Adipocyte (in vitro differentiated cells): ENCODE data around the gene FAM200A.
"Not testable (repeated sequence)": the region's sequence is repeated elsewhere in the genome, so short reads cannot be mapped to it uniquely, and the experiment has no call there.

ENCODE experiments used
- DNase-seq: peaks from one replicate; pipeline ENCODE4 v3.0.0-alpha.2; 2015; ENCODE audit warnings: low read depth
- H3K27me3 ChIP-seq: replicated peaks from 2 replicates; pipeline ENCODE4 v1.7.0; 2013; ENCODE audit warnings: mild to moderate bottlenecking, low read length, moderate library complexity; ENCODE audit not compliant: control insufficient read depth, insufficient read depth
- H3K36me3 ChIP-seq: 2 replicates; pipeline ENCODE4 v1.7.0; 2013; ENCODE audit warnings: low read length, mild to moderate bottlenecking, moderate library complexity; ENCODE audit not compliant: control insufficient read depth, insufficient read depth, severe bottlenecking
- H3K4me1 ChIP-seq: 2 replicates; pipeline ENCODE4 v1.7.0; 2013; ENCODE audit warnings: mild to moderate bottlenecking, low read length, moderate library complexity; ENCODE audit not compliant: control insufficient read depth, insufficient read depth
- H3K4me3 ChIP-seq: 2 replicates; pipeline ENCODE4 v1.7.0; 2013; ENCODE audit warnings: mild to moderate bottlenecking, low read length, moderate library complexity
- H3K9ac ChIP-seq: 2 replicates; pipeline ENCODE4 v1.7.0; 2013; ENCODE audit warnings: mild to moderate bottlenecking, low read length, moderate library complexity
- H3K9me3 ChIP-seq: 2 replicates; pipeline ENCODE4 v1.7.0; 2013; ENCODE audit warnings: mild to moderate bottlenecking, low read length, moderate library complexity; ENCODE audit not compliant: control insufficient read depth

Gene FAM200A

GRCh38 chr7:99551767-99552463 lies at the start of gene FAM200A:
TSS of gene FAM200A (minus strand) at chr7:99552114. CDS start at chr7:99548407, 3,707 bp downstream.
- Histone ChIP-seq H3K4me1 (peaks cover 10% of the 10 kb centered on the region), H3K9ac (peak within 1 kb of the TSS; percentile 99), H3K4me3 (peak within 1 kb of the TSS; percentile 99), H3K9me3 (peaks cover 9% of the 10 kb centered on the region), H3K27me3 (no peaks in the 10 kb centered on the region), H3K36me3 (peaks cover 22% of the 10 kb centered on the region)
- DNase-seq, result peak; percentile 96

DNA sequence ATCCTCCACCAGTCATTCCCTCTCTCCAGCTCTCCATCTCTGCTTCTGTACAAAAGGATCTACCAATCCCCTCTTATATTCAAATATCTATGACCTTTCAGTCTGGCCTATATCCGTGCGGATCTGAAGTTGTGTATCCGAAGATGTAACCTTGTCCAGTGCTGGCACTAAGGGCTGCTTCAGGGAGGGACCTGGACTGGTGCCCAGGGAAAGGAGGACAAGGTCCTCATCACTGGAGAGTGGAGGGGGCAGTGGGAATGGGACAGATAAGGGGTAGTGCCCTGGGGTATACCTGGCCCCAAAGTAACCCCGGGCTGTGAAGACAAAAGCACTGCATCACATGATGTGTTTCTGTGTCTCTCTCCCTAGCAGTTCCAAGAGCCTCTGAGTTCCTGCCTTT lies 47.9 kb upstream of the FAM200A start:
- no peaks in the 10 kb centered on the region for H3K9me3 ChIP-seq
- DNase-seq, result no peak
- H3K36me3 ChIP-seq, result no peaks in the 10 kb centered on the region
- H3K9ac ChIP-seq, result no peak overlapping the region
- H3K27me3 ChIP-seq, result no peaks in the 10 kb centered on the region
- H3K4me3 ChIP-seq, result no peak overlapping the region
- no peaks in the 10 kb centered on the region for H3K4me1 ChIP-seq

DNA sequence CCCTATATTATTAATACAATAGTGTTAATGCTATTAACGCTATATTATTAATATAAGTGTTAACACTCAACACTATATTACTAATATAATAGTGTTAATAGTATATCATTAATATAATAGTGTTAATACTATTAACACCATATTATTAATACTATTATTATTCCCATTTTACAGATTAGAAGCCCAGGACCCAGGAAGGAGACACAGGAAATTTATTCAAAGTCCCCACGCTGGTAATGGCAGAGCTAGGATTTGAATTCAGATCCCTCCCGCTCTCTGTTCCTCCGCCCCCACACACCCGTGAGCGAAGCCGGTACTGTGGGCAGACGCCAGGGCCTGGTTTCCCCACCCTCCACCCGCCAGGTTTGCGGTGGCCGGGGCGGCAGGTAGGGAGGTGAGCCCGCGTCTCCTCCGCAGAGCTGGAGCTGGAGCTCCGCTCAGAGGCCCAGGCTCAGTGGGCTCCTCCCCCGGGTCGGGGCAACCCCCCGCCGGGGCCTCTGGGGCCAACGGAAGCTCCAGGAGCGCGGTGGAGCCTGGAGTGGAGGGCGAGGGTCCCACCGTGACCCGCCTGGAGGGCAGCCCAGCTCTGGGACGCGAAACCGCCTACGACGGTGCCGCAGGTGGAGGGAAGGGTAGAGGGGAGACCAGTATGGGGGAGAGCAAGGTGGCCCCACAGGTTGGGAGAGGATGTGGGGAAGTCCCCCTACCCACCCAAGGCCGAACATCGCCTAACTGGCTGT lies 46.0 kb upstream of the FAM200A start, which contains the start of gene TMEM225B:
Gene TMEM225B, plus strand, starts transcription at position 506 of the 740 bp plus-strand sequence. CDS start 6,122 bp downstream, outside the sequence.
- no peaks in the 10 kb centered on the region for H3K27me3 ChIP-seq
- no peak for DNase-seq

GRCh38 chr7:99596408-99596955 lies 44.6 kb upstream of the FAM200A start:
- Histone ChIP-seq H3K4me1 (no peaks in the 10 kb centered on the region), H3K27me3 (no peaks in the 10 kb centered on the region), H3K4me3 (no peak overlapping the region), H3K9me3 (no peaks in the 10 kb centered on the region), H3K9ac (no peak overlapping the region), H3K36me3 (no peaks in the 10 kb centered on the region)
- no peak for DNase-seq

More for the DNA sequence above, 46.0 kb upstream of the FAM200A start, which contains the start of gene TMEM225B:
- Histone ChIP-seq H3K4me1 (no peaks in the 10 kb centered on the region), H3K9me3 (no peaks in the 10 kb centered on the region), H3K36me3 (no peaks in the 10 kb centered on the region), H3K9ac (no peak within 1 kb of the TSS), H3K4me3 (no peak within 1 kb of the TSS)

DNA sequence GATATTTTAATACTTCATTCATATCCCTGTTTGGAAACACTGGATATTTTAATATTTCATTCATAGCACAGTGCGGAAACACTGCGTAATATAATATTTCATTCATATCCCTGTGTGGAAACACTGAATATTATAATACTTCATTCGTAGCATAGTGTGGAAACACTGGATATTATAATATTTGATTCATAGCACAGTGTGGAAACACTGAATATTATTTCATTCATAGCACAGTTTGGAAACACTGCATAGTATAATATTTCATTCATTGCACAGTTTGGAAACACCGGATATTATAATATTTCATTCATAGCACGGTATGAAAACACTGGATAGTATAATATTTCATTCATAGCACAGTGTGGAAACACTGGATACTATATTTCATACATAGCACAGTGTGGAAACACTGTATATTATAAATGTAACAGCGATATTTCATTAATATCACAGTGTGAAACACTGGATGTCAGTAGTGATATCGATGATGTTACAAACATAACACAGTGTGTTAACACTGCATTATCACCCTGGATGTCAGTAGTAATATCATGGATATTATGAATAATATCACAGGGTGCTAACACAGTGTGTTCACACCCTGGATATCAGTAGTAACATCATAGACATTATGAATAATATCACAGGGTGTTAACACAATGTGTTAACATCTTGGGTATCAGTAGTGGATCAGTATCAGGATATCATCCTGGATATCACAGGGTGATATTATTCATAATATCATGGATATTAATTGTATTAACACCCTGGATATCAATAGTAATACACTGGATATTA lies 43.2 kb upstream of the FAM200A start:
- Histone ChIP-seq H3K9me3 (no peaks in the 10 kb centered on the region), H3K9ac (no peak overlapping the region), H3K4me1 (no peaks in the 10 kb centered on the region), H3K36me3 (no peaks in the 10 kb centered on the region), H3K4me3 (no peak overlapping the region), H3K27me3 (no peaks in the 10 kb centered on the region)
- no peak for DNase-seq

DNA sequence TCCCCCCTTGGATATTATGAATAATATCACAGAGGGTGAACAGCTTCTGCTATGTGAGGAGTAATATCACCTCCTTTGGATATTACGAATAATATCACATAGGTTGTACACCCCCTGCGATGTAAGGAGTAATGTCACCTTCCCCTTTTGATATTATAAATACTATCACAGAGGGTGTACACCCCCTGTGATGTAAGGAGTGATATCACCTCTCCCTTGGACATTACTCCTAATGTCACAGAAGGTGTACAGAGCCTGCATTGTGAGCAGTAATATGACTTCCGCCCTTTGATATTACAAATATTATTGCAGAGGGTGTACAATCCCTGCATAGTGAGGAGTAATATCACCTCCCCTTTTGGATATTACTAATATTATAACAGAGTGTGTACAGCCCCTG lies 37.0 kb upstream of the FAM200A start:
- Histone ChIP-seq H3K4me1 (no peaks in the 10 kb centered on the region), H3K36me3 (no peaks in the 10 kb centered on the region), H3K9ac (no peak overlapping the region), H3K4me3 (no peak overlapping the region), H3K9me3 (no peaks in the 10 kb centered on the region), H3K27me3 (no peaks in the 10 kb centered on the region)
- no peak for DNase-seq

DNA sequence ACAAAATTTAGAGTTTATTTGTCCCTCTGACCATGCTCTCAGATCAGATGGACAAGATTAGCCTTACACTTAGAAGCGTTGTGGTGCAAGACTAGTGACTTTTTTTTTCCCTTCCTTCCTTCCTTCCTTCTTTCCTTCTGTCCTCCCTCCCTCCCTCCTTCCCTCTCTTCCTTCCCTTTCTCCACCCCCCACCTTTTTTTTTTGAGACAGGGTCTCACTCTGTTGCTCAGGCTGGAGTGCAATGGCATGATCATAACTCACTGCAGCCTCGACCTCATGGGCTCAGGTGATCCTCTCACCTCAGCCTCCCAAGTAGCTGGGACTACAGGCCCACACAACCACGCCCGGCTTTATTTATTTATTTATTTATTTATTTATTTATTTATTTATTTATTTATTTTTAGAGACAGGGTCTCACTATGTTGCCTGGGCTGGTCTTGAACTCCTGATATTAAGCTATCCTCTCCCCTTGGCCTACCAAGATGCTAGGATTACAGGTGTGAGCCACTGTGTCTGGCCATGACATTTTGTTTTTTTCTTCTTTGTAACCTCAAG lies 28.9 kb upstream of the FAM200A start:
- Histone ChIP-seq H3K4me3 (peak overlapping the region; percentile 80), H3K9ac (peak overlapping the region; percentile 77)
- DNase-seq, H3K4me1 ChIP-seq, H3K27me3 ChIP-seq, H3K36me3 ChIP-seq, H3K9me3 ChIP-seq: not testable (repeated sequence)

DNA sequence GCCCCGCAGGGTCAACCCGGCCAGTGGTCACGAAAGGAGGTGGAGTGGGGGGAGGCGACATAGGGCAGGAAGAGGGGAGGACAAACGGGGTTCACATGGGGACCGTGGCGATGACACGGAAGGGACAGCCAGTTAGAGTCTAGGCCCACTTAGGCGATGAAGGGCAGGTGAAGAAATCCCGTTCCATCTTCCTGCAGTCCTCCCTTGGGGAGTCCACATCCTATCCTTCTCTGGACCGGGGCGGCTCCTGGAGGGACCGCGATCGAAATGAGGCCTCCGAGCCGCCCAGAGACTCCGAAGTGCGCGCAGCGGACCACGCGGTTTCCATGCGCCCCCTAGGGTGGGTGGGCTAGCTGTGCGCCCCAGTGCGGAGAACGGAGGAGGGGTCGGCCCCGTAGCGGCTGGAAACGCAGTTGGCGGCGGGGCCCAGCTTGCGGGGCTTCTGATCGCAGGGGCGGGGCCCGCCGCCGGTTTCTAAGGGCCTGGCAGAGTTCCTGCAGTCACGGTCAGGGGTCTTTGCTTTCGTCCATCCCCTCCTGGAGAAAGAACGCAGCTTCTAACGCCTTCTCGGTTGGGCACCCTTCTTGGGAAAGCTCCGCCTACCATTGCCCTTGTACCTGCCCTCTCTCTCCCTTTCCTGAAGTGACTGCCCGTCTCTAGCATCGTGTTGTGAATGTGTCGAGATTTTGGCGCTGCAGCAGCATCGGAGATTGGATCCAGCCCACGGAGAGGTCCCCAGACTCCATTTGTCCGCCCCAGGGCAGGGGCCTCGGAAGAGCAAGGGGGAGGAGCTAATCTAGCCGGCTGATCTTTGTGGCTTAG lies 28.3 kb upstream of the FAM200A start:
- DNase-seq, result peak; percentile 71
- Histone ChIP-seq H3K9ac (peak overlapping the region; percentile 77), H3K27me3 (no peaks in the 10 kb centered on the region), H3K4me3 (peak overlapping the region; percentile 80), H3K9me3 (no peaks in the 10 kb centered on the region), H3K4me1 (peaks cover 8% of the 10 kb centered on the region), H3K36me3 (no peaks in the 10 kb centered on the region)

DNA sequence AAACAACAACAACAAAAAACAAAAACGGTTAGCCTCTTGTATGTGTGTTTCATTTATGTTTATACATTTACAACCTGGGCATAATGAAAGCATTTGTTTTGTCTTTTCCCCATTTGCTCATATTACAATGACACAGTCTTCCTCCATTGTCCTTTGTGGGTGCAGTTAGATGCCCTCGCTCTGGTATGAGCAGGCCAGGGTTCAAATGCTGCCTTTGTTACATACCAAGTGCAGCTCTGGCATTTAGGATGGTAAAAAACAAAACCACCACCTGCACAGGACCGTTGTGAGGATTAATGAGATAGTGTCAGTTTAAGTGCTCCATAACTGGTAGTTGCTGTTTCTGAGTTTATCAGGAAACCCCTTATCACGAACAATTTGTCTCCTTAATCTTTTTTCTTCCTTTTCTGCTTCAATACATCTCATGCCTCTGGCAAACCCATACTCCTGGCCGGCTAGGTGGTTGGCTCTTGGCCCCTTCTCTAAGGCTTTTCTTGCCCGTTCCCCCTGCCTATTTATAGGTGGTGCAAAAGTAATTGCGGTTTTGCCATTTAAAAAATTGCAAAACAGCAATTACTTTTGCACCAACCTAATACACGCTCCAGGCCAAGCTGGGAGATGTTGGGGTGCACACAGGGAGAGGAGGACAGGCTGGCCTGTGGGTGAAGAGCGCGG lies 27.5 kb upstream of the FAM200A start:
- peaks cover 8% of the 10 kb centered on the region for H3K4me1 ChIP-seq
- no peaks in the 10 kb centered on the region for H3K27me3 ChIP-seq
- peak overlapping the region; percentile 80 for H3K4me3 ChIP-seq
- no peaks in the 10 kb centered on the region for H3K9me3 ChIP-seq
- peak overlapping the region; percentile 77 for H3K9ac ChIP-seq
- no peak for DNase-seq
- H3K36me3 ChIP-seq, result no peaks in the 10 kb centered on the region

DNA sequence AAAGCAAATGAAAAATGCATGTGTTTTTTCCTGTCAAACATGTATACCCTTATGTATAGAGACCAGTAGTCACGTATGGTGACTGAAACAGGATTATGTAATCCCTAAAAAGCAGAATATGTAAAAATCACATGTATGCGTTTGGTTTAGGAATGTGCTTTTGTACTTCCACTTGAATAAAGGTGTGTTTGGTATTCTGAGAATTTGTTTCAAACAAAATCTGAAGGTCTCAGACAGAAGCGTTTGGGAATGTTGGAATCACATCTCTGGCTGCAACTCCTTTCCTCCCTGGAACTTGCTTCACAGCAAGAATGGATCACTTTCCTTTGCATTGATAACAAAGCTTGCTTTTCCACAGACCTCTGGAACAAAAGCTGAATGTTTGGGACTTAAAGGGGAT lies 24.3 kb upstream of the FAM200A start:
- Histone ChIP-seq H3K36me3 (peaks cover 29% of the 10 kb centered on the region), H3K4me3 (no peak overlapping the region), H3K27me3 (no peaks in the 10 kb centered on the region), H3K9ac (no peak overlapping the region), H3K9me3 (no peaks in the 10 kb centered on the region), H3K4me1 (peaks cover 8% of the 10 kb centered on the region)
- no peak for DNase-seq
